T-helper 2 cell treated with Interferon-gamma antibody and Interleukin-4, amounts not matched to agents 5 μg/mL and 100 μg/mL, for 36 hours (primary cell): ENCODE data around the gene NIM1K.
"Not testable (repeated sequence)": the region's sequence is repeated elsewhere in the genome, so short reads cannot be mapped to it uniquely, and the experiment has no call there.

Experiments
- DNase-seq: peaks from one replicate; pipeline ENCODE4 v3.0.0; 2021; ENCODE audit warnings: low spot score
- H3K27ac Mint-ChIP-seq: one replicate; pipeline ENCODE4 v1.8.0; 2021; ENCODE audit warnings: mild to moderate bottlenecking, mixed read lengths
- H3K27me3 Mint-ChIP-seq: one replicate; pipeline ENCODE4 v1.8.0; 2021; ENCODE audit warnings: low read depth, mixed read lengths
- H3K36me3 Mint-ChIP-seq: one replicate; pipeline ENCODE4 v1.8.0; 2021; ENCODE audit warnings: low read depth, mixed read lengths
- H3K4me1 Mint-ChIP-seq: one replicate; pipeline ENCODE4 v1.8.0; 2021; ENCODE audit warnings: low read depth, mixed read lengths
- H3K4me3 Mint-ChIP-seq: one replicate; pipeline ENCODE4 v1.8.0; 2022; ENCODE audit warnings: mild to moderate bottlenecking, moderate library complexity, mixed read lengths
- H3K9me3 Mint-ChIP-seq: one replicate; pipeline ENCODE4 v1.8.0; 2021; ENCODE audit warnings: mixed read lengths

Gene NIM1K

GRCh38 chr5:43197535-43197934, 5.5 kb downstream of the NIM1K start:
- Mint-ChIP-seq H3K4me1 (peaks cover 19% of the 10 kb centered on the region), H3K9me3 (no peaks in the 10 kb centered on the region), H3K27ac (no peak overlapping the region), H3K4me3 (no peak overlapping the region), H3K36me3 (no peaks in the 10 kb centered on the region), H3K27me3 (peaks cover 4% of the 10 kb centered on the region)
- no peak for DNase-seq

GRCh38 chr5:43201442-43201841, 9.4 kb downstream of the NIM1K start:
- not testable (repeated sequence) for H3K27ac Mint-ChIP-seq, H3K4me3 Mint-ChIP-seq, H3K4me1 Mint-ChIP-seq, H3K36me3 Mint-ChIP-seq, H3K27me3 Mint-ChIP-seq, H3K9me3 Mint-ChIP-seq
- peak; percentile 7 for DNase-seq

GRCh38 chr5:43202380-43202779, 10.4 kb downstream of the NIM1K start:
- Mint-ChIP-seq H3K4me3 (no peak overlapping the region), H3K27ac (no peak overlapping the region), H3K27me3 (no peaks in the 10 kb centered on the region), H3K36me3 (no peaks in the 10 kb centered on the region), H3K4me1 (no peaks in the 10 kb centered on the region), H3K9me3 (no peaks in the 10 kb centered on the region)
- no peak for DNase-seq

- no peaks in the 10 kb centered on the region for H3K9me3 Mint-ChIP-seq
- DNase-seq: no peak
- no peak overlapping the region for H3K27ac Mint-ChIP-seq
- H3K4me1 Mint-ChIP-seq: no peaks in the 10 kb centered on the region
- H3K36me3 Mint-ChIP-seq: no peaks in the 10 kb centered on the region
- H3K4me3 Mint-ChIP-seq: no peak overlapping the region
- H3K27me3 Mint-ChIP-seq: peaks cover 2% of the 10 kb centered on the region
These were observed 11.3 kb downstream of the NIM1K start for GRCh38 chr5:43203373-43203772.

GRCh38 chr5:43204958-43205357, 12.9 kb downstream of the NIM1K start:
- H3K27ac Mint-ChIP-seq: no peak overlapping the region
- H3K27me3 Mint-ChIP-seq: peaks cover 9% of the 10 kb centered on the region
- no peak for DNase-seq
- H3K36me3 Mint-ChIP-seq: no peaks in the 10 kb centered on the region
- no peaks in the 10 kb centered on the region for H3K4me1 Mint-ChIP-seq
- no peaks in the 10 kb centered on the region for H3K9me3 Mint-ChIP-seq
- no peak overlapping the region for H3K4me3 Mint-ChIP-seq

- Mint-ChIP-seq H3K27ac (no peak overlapping the region), H3K4me1 (no peaks in the 10 kb centered on the region), H3K4me3 (no peak overlapping the region), H3K36me3 (no peaks in the 10 kb centered on the region), H3K27me3 (peaks cover 24% of the 10 kb centered on the region), H3K9me3 (no peaks in the 10 kb centered on the region)
- DNase-seq: no peak
These were observed 15.6 kb downstream of the NIM1K start for GRCh38 chr5:43207601-43208000.

GRCh38 chr5:43208658-43209057, 16.6 kb downstream of the NIM1K start:
- Mint-ChIP-seq H3K4me3 (no peak overlapping the region), H3K27me3 (peaks cover 24% of the 10 kb centered on the region), H3K36me3 (no peaks in the 10 kb centered on the region), H3K9me3 (no peaks in the 10 kb centered on the region), H3K4me1 (no peaks in the 10 kb centered on the region), H3K27ac (no peak overlapping the region)
- DNase-seq: no peak

- Mint-ChIP-seq H3K4me1 (no peaks in the 10 kb centered on the region), H3K27me3 (peaks cover 27% of the 10 kb centered on the region), H3K4me3 (no peak overlapping the region), H3K27ac (no peak overlapping the region), H3K36me3 (no peaks in the 10 kb centered on the region), H3K9me3 (no peaks in the 10 kb centered on the region)
- DNase-seq: no peak
These were observed 17.0 kb downstream of the NIM1K start for GRCh38 chr5:43209060-43209459.

GRCh38 chr5:43209833-43210232, 17.8 kb downstream of the NIM1K start:
- Mint-ChIP-seq H3K9me3 (no peaks in the 10 kb centered on the region), H3K36me3 (no peaks in the 10 kb centered on the region), H3K4me3 (no peak overlapping the region), H3K4me1 (no peaks in the 10 kb centered on the region), H3K27me3 (peaks cover 28% of the 10 kb centered on the region), H3K27ac (no peak overlapping the region)
- no peak for DNase-seq

GRCh38 chr5:43210570-43210969, 18.5 kb downstream of the NIM1K start:
- Mint-ChIP-seq H3K27me3 (peaks cover 28% of the 10 kb centered on the region), H3K36me3 (no peaks in the 10 kb centered on the region), H3K9me3 (no peaks in the 10 kb centered on the region), H3K4me3 (no peak overlapping the region), H3K27ac (no peak overlapping the region), H3K4me1 (no peaks in the 10 kb centered on the region)
- DNase-seq: no peak

GRCh38 chr5:43213951-43214350, 21.9 kb downstream of the NIM1K start:
- no peak for DNase-seq
- Mint-ChIP-seq H3K4me1 (no peaks in the 10 kb centered on the region), H3K9me3 (peaks cover 6% of the 10 kb centered on the region), H3K27ac (no peak overlapping the region), H3K36me3 (peaks cover 2% of the 10 kb centered on the region), H3K4me3 (no peak overlapping the region), H3K27me3 (peaks cover 31% of the 10 kb centered on the region)

- H3K27ac Mint-ChIP-seq: no peak overlapping the region
- no peak overlapping the region for H3K4me3 Mint-ChIP-seq
- H3K36me3 Mint-ChIP-seq: peaks cover 2% of the 10 kb centered on the region
- peaks cover 6% of the 10 kb centered on the region for H3K9me3 Mint-ChIP-seq
- no peak for DNase-seq
- H3K27me3 Mint-ChIP-seq: peaks cover 28% of the 10 kb centered on the region
- no peaks in the 10 kb centered on the region for H3K4me1 Mint-ChIP-seq
These were observed 23.1 kb downstream of the NIM1K start for GRCh38 chr5:43215073-43215631.

GRCh38 chr5:43216941-43217340, 24.9 kb downstream of the NIM1K start:
- Mint-ChIP-seq H3K27me3 (peaks cover 16% of the 10 kb centered on the region), H3K4me1 (no peaks in the 10 kb centered on the region), H3K9me3 (peaks cover 6% of the 10 kb centered on the region), H3K36me3 (peaks cover 2% of the 10 kb centered on the region), H3K4me3 (no peak overlapping the region), H3K27ac (no peak overlapping the region)
- DNase-seq: no peak

GRCh38 chr5:43219120-43219519, 27.1 kb downstream of the NIM1K start:
- Mint-ChIP-seq H3K9me3 (peaks cover 6% of the 10 kb centered on the region), H3K36me3 (peaks cover 2% of the 10 kb centered on the region), H3K27me3 (peaks cover 10% of the 10 kb centered on the region), H3K4me3 (no peak overlapping the region), H3K4me1 (no peaks in the 10 kb centered on the region), H3K27ac (no peak overlapping the region)
- DNase-seq: no peak

GRCh38 chr5:43221502-43221901, 29.5 kb downstream of the NIM1K start:
- H3K4me1 Mint-ChIP-seq: no peaks in the 10 kb centered on the region
- H3K27ac Mint-ChIP-seq: no peak overlapping the region
- H3K4me3 Mint-ChIP-seq: no peak overlapping the region
- H3K27me3 Mint-ChIP-seq: peaks cover 6% of the 10 kb centered on the region
- DNase-seq: no peak
- peaks cover 6% of the 10 kb centered on the region for H3K9me3 Mint-ChIP-seq
- H3K36me3 Mint-ChIP-seq: peaks cover 2% of the 10 kb centered on the region
